GM21526 (cell line): ENCODE data around the gene PIGB.
"Not testable (repeated sequence)": the region's sequence is repeated elsewhere in the genome, so short reads cannot be mapped to it uniquely, and the experiment has no call there.

ENCODE experiments used
- ATAC-seq: cut with Tn5 transposase; IDR thresholded peaks from one replicate; pipeline ENCODE4 v1.9.1; 2021; ENCODE audit warnings: moderate library complexity; ENCODE audit not compliant: unreplicated experiment, low FRiP score

The PIGB gene

GRCh38 chr15:55366981-55367380 lies 48.0 kb downstream of the PIGB start:
- no peak for ATAC-seq

GRCh38 chr15:55372701-55373440 lies 53.8 kb downstream of the PIGB start:
- ATAC-seq: no peak

DNA sequence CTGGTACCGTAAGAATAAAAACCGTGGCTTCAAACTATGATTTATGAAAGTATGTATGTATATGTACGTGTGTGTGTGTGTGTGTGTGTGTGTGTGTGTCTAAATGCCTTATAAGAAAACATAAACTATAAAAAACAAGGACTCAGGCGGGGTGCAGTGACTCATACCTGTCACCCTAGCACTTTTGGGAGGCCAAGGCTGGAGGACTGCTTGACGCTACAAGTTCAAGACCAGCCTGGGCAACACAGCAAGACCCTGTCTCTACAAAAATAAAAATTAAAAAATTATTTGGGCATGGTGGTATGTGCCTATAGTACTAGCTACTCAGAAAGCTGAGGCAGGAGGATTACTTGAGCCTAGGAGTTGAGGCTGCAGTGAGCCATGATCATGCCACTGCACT lies 60.1 kb downstream of the PIGB start:
- ATAC-seq: no peak

DNA sequence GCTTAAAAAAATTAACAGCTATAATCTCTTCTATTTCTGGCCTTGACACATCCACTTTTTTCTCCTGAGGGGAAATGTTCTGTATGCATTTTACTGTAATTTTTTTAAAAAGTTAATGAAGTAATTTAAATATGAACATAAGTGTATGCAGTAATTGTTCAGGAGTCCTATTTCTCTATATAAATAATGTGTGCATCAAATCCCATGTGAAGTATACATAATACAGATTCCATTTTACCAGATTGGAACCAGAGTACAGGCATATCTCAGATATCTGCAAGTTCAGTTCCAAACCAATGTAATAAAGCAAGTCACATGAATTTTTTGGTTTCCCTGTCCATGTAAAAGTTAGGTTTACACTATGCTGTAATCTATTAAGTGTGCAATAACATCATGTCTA lies 62.6 kb downstream of the PIGB start:
- ATAC-seq: no peak

- no peak for ATAC-seq
Observed at GRCh38 chr15:55383687-55384086, 64.7 kb downstream of the PIGB start.

DNA sequence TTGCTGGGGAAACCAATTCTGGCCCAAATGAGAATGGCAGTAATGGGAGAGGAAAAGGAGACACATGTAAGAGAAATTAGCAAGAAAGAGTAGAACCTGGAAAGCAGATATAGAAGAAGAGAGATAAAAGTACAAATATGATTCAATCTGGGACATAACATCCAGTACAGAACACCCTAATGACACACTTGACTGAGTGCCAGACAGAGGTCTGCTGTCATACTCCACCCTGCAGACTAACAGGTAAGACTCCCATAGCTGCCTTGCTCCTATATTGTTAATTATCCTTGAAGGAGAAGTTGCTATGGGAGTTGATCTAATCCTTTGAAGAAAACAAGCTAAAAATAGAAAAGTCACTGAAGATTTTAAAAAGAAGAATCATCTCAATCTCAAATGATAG lies 68.0 kb downstream of the PIGB start:
- no peak for ATAC-seq

- no peak for ATAC-seq
Observed at GRCh38 chr15:55389264-55389607, 70.2 kb downstream of the PIGB start.

GRCh38 chr15:55394694-55395093 lies 75.7 kb downstream of the PIGB start:
- ATAC-seq: no peak

- ATAC-seq: no peak
Observed at GRCh38 chr15:55398243-55398642, 79.2 kb downstream of the PIGB start.

GRCh38 chr15:55400050-55400449 lies 81.0 kb downstream of the PIGB start:
- not testable (repeated sequence) for ATAC-seq

GRCh38 chr15:55401786-55402246 lies 82.8 kb downstream of the PIGB start:
- ATAC-seq: no peak

- ATAC-seq: no peak
Observed at GRCh38 chr15:55402707-55403106, 83.7 kb downstream of the PIGB start.

DNA sequence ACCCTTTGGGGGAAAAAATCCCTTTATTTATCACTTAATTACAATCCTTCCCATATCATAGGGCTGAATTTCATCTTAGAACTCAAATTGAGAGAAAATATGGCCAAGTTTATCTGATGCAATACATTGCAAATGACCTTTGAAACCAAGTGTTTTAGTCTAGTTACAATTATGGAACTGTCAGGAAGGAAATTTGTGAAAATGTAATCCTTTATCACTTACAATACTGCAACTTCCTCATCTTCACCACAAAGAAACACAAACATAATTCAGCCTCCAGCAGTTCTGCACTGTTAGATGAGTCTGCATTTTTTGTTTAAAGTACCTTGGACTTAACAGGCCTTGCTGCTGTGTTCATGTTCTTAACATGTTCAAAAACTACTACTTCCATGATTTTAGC lies 84.5 kb downstream of the PIGB start:
- no peak for ATAC-seq
